GM20000 (cell line): ENCODE data around the gene CASP8.

Experiments used
- DNase-seq: peaks from one replicate; pipeline ENCODE4 v3.0.0; 2012; ENCODE audit warnings: low spot score
- CTCF ChIP-seq: IDR thresholded peaks from 2 replicates; pipeline ENCODE4 v1.5.1; 2012; ENCODE audit warnings: mild to moderate bottlenecking, control low read depth; ENCODE audit errors: extremely low read depth, missing control alignments

CASP8 gene

DNA sequence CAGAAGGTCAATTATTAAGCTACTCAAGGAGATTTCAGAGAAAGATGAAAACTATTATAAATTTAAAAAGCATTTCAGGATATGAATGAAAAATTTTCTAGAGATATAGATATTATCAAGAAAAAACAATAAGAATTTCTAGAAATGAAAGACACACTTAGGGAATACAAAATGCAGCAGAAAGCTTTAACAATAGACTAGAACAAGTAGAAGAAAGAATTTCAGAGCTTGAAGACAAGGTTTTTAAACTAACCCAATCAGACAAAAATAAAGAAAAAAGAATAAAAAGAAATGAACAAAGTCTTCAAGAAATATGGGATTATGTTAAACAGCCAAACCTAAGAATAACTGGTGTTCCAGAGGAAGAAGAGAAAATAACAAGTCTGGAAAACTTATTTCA lies 62.4 kb downstream of the CASP8 start:
- TF ChIP-seq CTCF, result no peak
- no peak for DNase-seq

DNA sequence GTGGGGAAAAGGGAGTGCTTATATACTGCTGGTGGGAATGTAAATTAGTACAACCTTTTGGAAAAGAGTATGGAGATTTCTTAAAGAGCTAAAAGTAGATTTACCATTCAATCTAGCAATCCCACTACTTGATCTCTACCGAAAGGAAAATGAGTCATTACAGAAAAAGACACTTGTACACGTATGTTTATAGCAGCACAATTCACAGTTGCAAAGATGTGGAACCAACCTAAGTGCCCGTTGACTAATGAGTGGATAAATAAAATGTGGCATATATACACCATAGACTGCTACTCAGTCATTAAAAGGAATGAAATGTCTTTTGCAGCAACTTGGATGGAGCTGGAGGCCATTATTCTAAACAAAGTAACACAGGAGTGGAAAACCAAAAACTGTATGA lies 67.3 kb downstream of the CASP8 start:
- DNase-seq, result no peak
- TF ChIP-seq CTCF, result no peak

DNA sequence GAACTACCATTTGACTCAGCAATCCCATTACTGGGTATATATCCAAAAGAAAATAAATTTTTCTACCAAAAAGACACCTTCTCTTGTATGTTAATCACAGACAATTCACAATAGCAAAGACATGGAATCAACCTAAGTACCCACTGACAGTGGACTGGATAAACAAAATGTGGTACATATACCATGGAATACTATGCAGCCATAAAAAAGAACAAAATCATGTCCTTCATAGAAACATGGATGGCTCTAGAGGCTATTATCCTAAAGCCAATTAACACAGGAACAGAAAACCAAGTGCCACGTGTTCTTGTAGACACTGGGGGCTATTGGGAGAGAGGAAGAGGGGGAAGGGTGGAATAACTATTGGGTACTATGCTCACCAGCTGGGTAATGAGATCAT lies 69.1 kb downstream of the CASP8 start:
- TF ChIP-seq CTCF, result no peak
- DNase-seq, result no peak
